Measurements from ENCODE around the gene PRAC2. TPM values are rescaled to one million over a fixed set of nuclear protein-coding genes. Genes with fewer than 3 reads are reported as not detected.
"Not testable (repeated sequence)": the region's sequence is repeated elsewhere in the genome, so short reads cannot be mapped to it uniquely, and the experiment has no call there.

PRAC2 gene
- polyA plus RNA-seq, 1 experiment = not detected

DNA sequence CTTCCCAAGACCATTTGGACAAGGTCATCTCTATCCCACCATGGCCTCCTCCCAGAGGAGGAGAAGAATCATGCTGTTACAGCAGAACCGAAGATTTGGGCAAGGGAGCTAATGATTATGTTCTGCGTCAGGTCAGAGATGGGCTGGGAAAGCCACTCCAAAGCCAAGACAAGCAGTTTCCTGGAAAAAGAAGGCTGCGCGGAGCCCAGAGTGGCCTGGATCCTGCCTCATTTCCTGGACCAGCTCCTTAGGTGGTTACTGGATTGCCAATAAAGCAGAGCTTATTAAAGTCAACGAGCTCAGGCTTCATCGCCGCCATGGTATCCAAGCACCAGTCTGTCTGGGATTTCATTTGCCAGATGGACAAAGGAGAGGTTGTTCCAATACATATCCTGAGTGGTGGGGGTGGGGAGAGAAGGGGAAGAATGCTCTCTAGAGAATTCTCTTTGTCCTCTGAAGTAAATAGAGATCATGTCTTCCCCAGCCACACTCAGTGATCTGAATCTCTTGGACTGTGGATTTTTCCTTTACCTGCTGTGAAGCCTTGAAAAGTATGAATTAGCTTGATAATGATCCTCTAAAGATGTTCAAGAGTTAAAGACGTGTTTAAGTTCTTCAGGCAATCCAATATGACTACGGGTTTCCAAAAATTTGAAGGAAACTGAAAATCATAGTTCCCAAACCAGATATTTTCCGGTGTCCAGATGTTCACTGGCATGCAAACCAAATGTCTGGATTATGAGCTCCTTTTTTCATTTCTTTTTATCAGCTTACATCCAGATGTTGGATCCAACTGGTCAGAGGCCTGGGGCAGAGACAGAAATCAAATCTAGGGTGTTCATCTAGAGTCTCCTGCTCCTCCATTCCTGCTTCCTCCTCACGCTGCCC, 18.4 kb upstream of the PRAC2 start:
- CTCF ChIA-PET = interaction anchor here (1.0 to 1.8 kb wide), 3 partner anchors 20 to 328 kb away, joined by 3 to 10 read pairs (median 4); no protein-coding TSS in a partner anchor
- POLR2A ChIA-PET = no interaction called here

GRCh38 chr17:48711128-48711527, 11.9 kb upstream of the PRAC2 start:
- no peak for DNase-seq (ENCODE audit: low read depth, low spot score)
- no peak overlapping the region for H3K27ac ChIP-seq (ENCODE audit: low read depth, low read length)
- peaks cover 37% of the 10 kb centered on the region for H3K27me3 ChIP-seq (ENCODE audit: control insufficient read depth, insufficient read depth, low read length)
- ChIA-PET CTCF (no interaction called here), POLR2A (no interaction called here)
- H3K9me3 ChIP-seq (ENCODE audit: control insufficient read depth, insufficient read depth, low read length) = no peaks in the 10 kb centered on the region
- no peak overlapping the region for H3K4me3 ChIP-seq (ENCODE audit: low read depth, low read length)
- TF ChIP-seq, protein P1, sequence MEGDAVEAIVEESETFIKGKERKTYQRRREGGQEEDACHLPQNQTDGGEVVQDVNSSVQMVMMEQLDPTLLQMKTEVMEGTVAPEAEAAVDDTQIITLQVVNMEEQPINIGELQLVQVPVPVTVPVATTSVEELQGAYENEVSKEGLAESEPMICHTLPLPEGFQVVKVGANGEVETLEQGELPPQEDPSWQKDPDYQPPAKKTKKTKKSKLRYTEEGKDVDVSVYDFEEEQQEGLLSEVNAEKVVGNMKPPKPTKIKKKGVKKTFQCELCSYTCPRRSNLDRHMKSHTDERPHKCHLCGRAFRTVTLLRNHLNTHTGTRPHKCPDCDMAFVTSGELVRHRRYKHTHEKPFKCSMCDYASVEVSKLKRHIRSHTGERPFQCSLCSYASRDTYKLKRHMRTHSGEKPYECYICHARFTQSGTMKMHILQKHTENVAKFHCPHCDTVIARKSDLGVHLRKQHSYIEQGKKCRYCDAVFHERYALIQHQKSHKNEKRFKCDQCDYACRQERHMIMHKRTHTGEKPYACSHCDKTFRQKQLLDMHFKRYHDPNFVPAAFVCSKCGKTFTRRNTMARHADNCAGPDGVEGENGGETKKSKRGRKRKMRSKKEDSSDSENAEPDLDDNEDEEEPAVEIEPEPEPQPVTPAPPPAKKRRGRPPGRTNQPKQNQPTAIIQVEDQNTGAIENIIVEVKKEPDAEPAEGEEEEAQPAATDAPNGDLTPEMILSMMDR (IDR thresholded peaks at IDR 0.05; ENCODE audit: low read depth, low read length) = no peak

More for the DNA sequence above, 18.4 kb upstream of the PRAC2 start:
- Histone ChIP-seq H3K9me3 (ENCODE audit: control insufficient read depth, insufficient read depth, low read length) (no peaks in the 10 kb centered on the region), H3K27ac (ENCODE audit: low read depth, low read length) (no peak overlapping the region), H3K4me3 (ENCODE audit: low read depth, low read length) (no peak overlapping the region), H3K27me3 (ENCODE audit: control insufficient read depth, insufficient read depth, low read length) (peaks cover 50% of the 10 kb centered on the region)
- DNase-seq (ENCODE audit: low read depth, low spot score) = no peak
- TF ChIP-seq, protein P1 (IDR thresholded peaks at IDR 0.05; ENCODE audit: low read depth, low read length) = no peak

DNA sequence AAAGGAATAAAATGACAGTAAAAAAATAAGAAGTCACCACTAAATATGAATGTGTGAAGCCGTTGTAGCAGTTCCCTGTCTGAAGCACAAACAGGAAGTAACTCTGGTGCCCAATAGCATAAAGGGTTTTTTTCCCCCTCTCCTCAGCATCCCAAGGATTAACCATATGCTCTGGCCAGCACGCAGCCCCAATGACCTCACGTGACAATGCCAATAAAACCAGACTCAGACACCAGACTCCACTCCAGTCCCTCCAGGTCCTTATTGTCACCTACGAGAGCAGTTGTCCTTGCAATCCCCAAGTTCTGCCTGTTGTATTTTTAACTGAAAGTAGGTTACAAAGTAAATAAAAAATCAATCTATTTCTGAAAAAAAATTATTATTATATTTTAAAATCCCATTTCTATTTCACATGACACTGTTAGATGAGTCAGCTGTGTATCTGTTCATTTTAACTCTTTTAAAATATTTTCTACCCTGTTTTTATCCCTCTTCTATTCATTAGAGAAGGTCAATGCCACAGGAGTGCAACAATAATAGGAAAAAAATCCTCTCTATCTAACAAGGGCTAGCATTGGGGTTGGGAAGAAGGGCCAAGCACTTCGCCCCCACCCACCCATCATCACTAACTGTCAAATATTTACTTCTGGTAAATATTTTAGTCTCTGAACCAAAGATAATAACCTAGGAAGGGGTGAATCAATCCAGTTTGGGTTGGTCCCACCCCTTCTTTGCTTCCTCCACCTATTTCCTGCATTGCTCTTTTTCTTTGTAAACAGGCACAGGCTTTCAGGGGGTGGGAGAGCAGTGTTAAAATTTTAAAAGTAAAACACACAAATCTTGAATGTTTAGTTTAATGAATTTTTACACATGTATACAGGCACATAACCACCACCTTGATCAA, 7.2 kb upstream of the PRAC2 start:
- Histone ChIP-seq H3K4me3 (ENCODE audit: low read depth, low read length) (no peak overlapping the region), H3K27ac (ENCODE audit: low read depth, low read length) (no peak overlapping the region), H3K27me3 (ENCODE audit: control insufficient read depth, insufficient read depth, low read length) (peaks cover 66% of the 10 kb centered on the region), H3K9me3 (ENCODE audit: control insufficient read depth, insufficient read depth, low read length) (peaks cover 9% of the 10 kb centered on the region)
- ChIA-PET CTCF (interaction anchor here (1.7 kb wide), 1 partner anchor 8 kb away, joined by 4 read pairs; no protein-coding TSS in a partner anchor), POLR2A (interaction anchor here (0.5 kb wide), 1 partner anchor 106 kb away, joined by 3 read pairs; no protein-coding TSS in a partner anchor)
- no peak for DNase-seq (ENCODE audit: low read depth, low spot score)
- TF ChIP-seq, protein P1 (IDR thresholded peaks at IDR 0.05; ENCODE audit: low read depth, low read length) = no peak

GRCh38 chr17:48716549-48716948, 6.4 kb upstream of the PRAC2 start:
- POLR2A ChIA-PET; H3K27ac ChIP-seq (ENCODE audit: low read depth, low read length); H3K4me3 ChIP-seq (ENCODE audit: low read depth, low read length); H3K9me3 ChIP-seq (ENCODE audit: control insufficient read depth, insufficient read depth, low read length); DNase-seq (ENCODE audit: low read depth, low spot score): not testable (repeated sequence)
- peaks cover 71% of the 10 kb centered on the region for H3K27me3 ChIP-seq (ENCODE audit: control insufficient read depth, insufficient read depth, low read length)
- CTCF ChIA-PET = interaction anchor here (0.7 to 3.7 kb wide), 4 partner anchors 74 to 168 kb away, joined by 3 to 22 read pairs (median 3); no protein-coding TSS in a partner anchor

Data from AG04450 (cell line).